K562 (cell line): ENCODE measurements around the gene C1D. TPM values are rescaled to one million over a fixed set of nuclear protein-coding genes. Genes with fewer than 3 reads are reported as not detected.

Source experiments
- ATAC-seq: fragments of 200-7000 bp; cut with Tn5 transposase; 3 replicates; pipeline ENCODE4 v1.9.1; 2020; ENCODE audit warnings: moderate library complexity
- BruUV-seq: library from RNA; stranded (reverse); fragments of 400-500 nt; replicated peaks from 2 replicates; lab custom pipeline; 2021; lab: Mats Ljungman, UMichigan
- CTCF ChIA-PET: fragments of 300-600 bp; formaldehyde crosslinking; extraction: SDS; loops from one replicate; lab custom pipeline; 2021; ENCODE audit warnings: low intra/inter-chr PET ratio; lab: Yijun Ruan, JAX
- POLR2A ChIA-PET: fragments of 300-600, 350-650 bp; sonication (Branson Sonifier 250); formaldehyde crosslinking; extraction: SDS; loops from one replicate; lab custom pipeline; 2021; ENCODE audit warnings: antibody characterized with exemption, inconsistent platforms; lab: Yijun Ruan, JAX
- DNase-seq, 4 experiments: peaks; one replicate each; pipeline versions ENCODE4 v3.0.0 to v3.0.0-alpha.2; 2011 to 2018; ENCODE audit warnings: low spot score in 3 of 4, mixed read lengths in 3 of 4; ENCODE audit errors: extremely low read depth in 1 of 4
- FAIRE-seq: peaks from 2 replicates; lab custom pipeline; 2011; peaks lifted over from hg19 to GRCh38; lab: Jason Lieb, UNC
- H2AFZ ChIP-seq: 2 replicates; pipeline ENCODE4 v1.6.0; 2011; ENCODE audit warnings: low read depth, low read length, control low read depth, inconsistent platforms
- H3K27ac ChIP-seq: fragments of 200-600 bp; 3 replicates; pipeline ENCODE4 v1.8.0; 2011; ENCODE audit warnings: low read depth, mild to moderate bottlenecking, control low read depth, inconsistent platforms, low read length, moderate library complexity, mixed read lengths; ENCODE audit errors: extremely low read depth
- H3K27me3 ChIP-seq, 2 experiments: fragments of 300-600 bp in 1 of 2; 2 replicates in 1 of 2; 3 replicates in 1 of 2; pipeline versions ENCODE4 v1.6.0 to v1.8.0; 2011; ENCODE audit warnings: inconsistent platforms in 2 of 2, low read length in 2 of 2, mild to moderate bottlenecking in 1 of 2, mixed read lengths in 1 of 2, moderate library complexity in 1 of 2; ENCODE audit not compliant: control insufficient read depth in 2 of 2, insufficient read depth in 2 of 2
- H3K36me3 ChIP-seq: fragments of 300-600 bp; 3 replicates; pipeline ENCODE4 v1.8.0; 2011; ENCODE audit warnings: mild to moderate bottlenecking, low read length, inconsistent platforms; ENCODE audit not compliant: control insufficient read depth, insufficient read depth
- H3K4me1 ChIP-seq, 2 experiments: fragments of 200-600 bp in 1 of 2; replicated peaks in 1 of 2; 2 replicates in 1 of 2; 3 replicates in 1 of 2; pipeline versions ENCODE4 v1.5.1 to v1.8.0; 2011; ENCODE audit warnings: inconsistent platforms in 2 of 2, low read length in 2 of 2, mild to moderate bottlenecking in 1 of 2, mixed read lengths in 1 of 2, moderate library complexity in 1 of 2; ENCODE audit not compliant: control insufficient read depth in 2 of 2, insufficient read depth in 2 of 2
- H3K4me2 ChIP-seq: 2 replicates; pipeline ENCODE4 v1.6.1; 2011; ENCODE audit warnings: low read length, control low read depth, inconsistent platforms, mixed read lengths; ENCODE audit not compliant: insufficient read depth
- H3K4me3 ChIP-seq: fragments of 200-600 bp; sonication (generic), shearing (Covaris generic); 2 replicates; pipeline ENCODE4 v1.5.1; 2016; ENCODE audit warnings: control low read depth, inconsistent platforms
- H3K79me2 ChIP-seq: fragments of 200-600 bp; 3 replicates; pipeline ENCODE4 v1.8.0; 2011; ENCODE audit warnings: low read length, inconsistent platforms; ENCODE audit not compliant: control insufficient read depth, insufficient read depth
- H3K9ac ChIP-seq, 2 experiments: 2 replicates each; pipeline versions ENCODE4 v1.6.0 to v1.6.1; 2011; ENCODE audit warnings: low read depth in 2 of 2, low read length in 2 of 2, control low read depth in 1 of 2, inconsistent platforms in 1 of 2, mild to moderate bottlenecking in 1 of 2, mixed read lengths in 1 of 2; ENCODE audit not compliant: insufficient read depth in 1 of 2
- H3K9me1 ChIP-seq: one replicate; pipeline ENCODE4 v1.6.0; 2011; ENCODE audit warnings: inconsistent platforms, mild to moderate bottlenecking, low read length, moderate library complexity; ENCODE audit not compliant: control insufficient read depth, insufficient read depth
- H3K9me3 ChIP-seq: replicated peaks from 2 replicates; pipeline ENCODE4 v1.5.1; 2011; ENCODE audit warnings: low read depth, low read length, inconsistent platforms; ENCODE audit not compliant: control insufficient read depth, insufficient read depth
- H4K20me1 ChIP-seq: replicated peaks from 2 replicates; pipeline ENCODE4 v1.6.1; 2011; ENCODE audit warnings: low read length, inconsistent platforms, mixed read lengths; ENCODE audit not compliant: control insufficient read depth, insufficient read depth
- BCOR ChIP-seq: fragments of 450-650 bp; IDR thresholded peaks from 2 replicates; pipeline ENCODE4 v1.6.1; 2016
- CEBPB ChIP-seq: fragments of 450-650 bp; IDR thresholded peaks from 2 replicates; pipeline ENCODE4 v1.6.1; 2016; ENCODE audit warnings: missing genetic modification characterization, missing compliant biosample characterization
- CLOCK ChIP-seq: fragments of 250-450 bp; sonication (Bioruptor Pico); IDR thresholded peaks from 2 replicates; pipeline ENCODE4 v1.4.0; 2020; ENCODE audit warnings: mild to moderate bottlenecking, moderate library complexity, borderline replicate concordance
- DMBX1 ChIP-seq: fragments of 250-450 bp; sonication (Bioruptor Pico); IDR thresholded peaks from 2 replicates; pipeline ENCODE4 v1.8.0; 2022; ENCODE audit warnings: inconsistent platforms, mild to moderate bottlenecking, moderate library complexity, borderline replicate concordance
- ID3 ChIP-seq, 2 experiments: fragments of 250-450 bp in 1 of 2; fragments of 450-650 bp in 1 of 2; sonication (Bioruptor Pico) in 1 of 2; IDR thresholded peaks; 2 replicates each; pipeline versions ENCODE4 v1.6.1 to v1.8.0; 2016 to 2021; ENCODE audit warnings: mild to moderate bottlenecking in 2 of 2, moderate library complexity in 2 of 2, missing compliant biosample characterization in 1 of 2, missing genetic modification characterization in 1 of 2
- MAX ChIP-seq: sonication (generic); formaldehyde crosslinking; IDR thresholded peaks from 2 replicates; pipeline ENCODE4 v1.9.0; 2022; ENCODE audit warnings: mild to moderate bottlenecking, missing genetic modification reagents
- MEIS2 ChIP-seq: fragments of 450-650 bp; IDR thresholded peaks from 2 replicates; pipeline ENCODE4 v1.6.1; 2014; ENCODE audit warnings: mild to moderate bottlenecking; ENCODE audit not compliant: partially characterized antibody
- POLR2AphosphoS5 ChIP-seq: IDR thresholded peaks from 2 replicates; pipeline ENCODE4 v1.6.1; 2011; ENCODE audit warnings: mild to moderate bottlenecking, low read depth, low read length, moderate library complexity; ENCODE audit not compliant: control insufficient read depth, insufficient read depth
- RBM25 ChIP-seq: fragments of 200-400 bp; formaldehyde crosslinking; IDR thresholded peaks from 2 replicates; pipeline ENCODE4 v1.6.1; 2018; ENCODE audit warnings: low read length, low read depth, moderate library complexity; ENCODE audit not compliant: severe bottlenecking
- ZBTB7A ChIP-seq: IDR thresholded peaks from 2 replicates; pipeline ENCODE4 v1.6.1; 2011; ENCODE audit warnings: low read depth, mild to moderate bottlenecking, low read length, moderate library complexity, borderline replicate concordance; ENCODE audit not compliant: control insufficient read depth
- ZNF274 ChIP-seq: IDR thresholded peaks from 2 replicates; pipeline ENCODE4 v1.6.1; 2011; ENCODE audit warnings: low read depth, mild to moderate bottlenecking, low read length, moderate library complexity, borderline replicate concordance
- WGBS: fragments of 100-300 bp; shearing (Covaris generic); methylation state at CpG from one replicate; pipeline ENCODE4 v1.1.6; 2016; ENCODE audit warnings: low coverage, mixed read lengths; ENCODE audit not compliant: insufficient coverage; ENCODE audit errors: missing lambda C conversion rate; 5-methylcytosine and 5-hydroxymethylcytosine counted together
- in situ Hi-C: fragments of 300-500 bp; cut with MboI; formaldehyde crosslinking; loops from 4 replicates; pipeline ENCODE4 v1.15.0; 2018; ENCODE audit warnings: inconsistent platforms, mixed read lengths
- intact Hi-C: fragments of 100-400 bp; cut with micrococcal nuclease; formaldehyde crosslinking; loops from 2 replicates; pipeline ENCODE4 v1.14.2; 2022
- polyA plus RNA-seq, 8 experiments: library from polyadenylated mRNA; depleted of rRNA in 4 of 8; stranded (reverse) in 5 of 8; unstranded in 3 of 8; fragments of >200 nt; fragmentation: Nextera tagmentation in 2 of 8; fragmentation: Illumina TruSeq in 1 of 8; extraction: Ambion mirVana in 2 of 8; extraction: Trizol in 1 of 8; gene quantifications; 2 replicates each; pipeline versions ENCODE4 v1.2.1 to v1.2.3, GENCODE V29; 2011 to 2014; ENCODE audit warnings: inconsistent platforms in 1 of 8, missing spikeins in 1 of 8
- total RNA-seq, 7 experiments: library from RNA; depleted of rRNA in 6 of 7; stranded (reverse); fragments of >200 nt in 6 of 7; fragmentation: Illumina TruSeq in 2 of 7; extraction: Trizol in 2 of 7; gene quantifications; 2 replicates each; pipeline versions ENCODE4 v1.2.1 to v1.2.3, GENCODE V29; 2011 to 2021; ENCODE audit warnings: low replicate concordance in 1 of 7

The C1D gene
- total and polyA plus RNA-seq, 9 of the 15 experiments (the other 6 are each of a cell fraction or from before 2014, with no cell fraction given), result 33.2 to 123 (median 56.5) TPM

- in situ Hi-C loops, result no loop called here
- H3K27me3 ChIP-seq, result no peaks in the 10 kb centered on the region
These were observed 44.7 kb upstream of the C1D start for GRCh38 chr2:68107475-68107874.

GRCh38 chr2:68104111-68104835 is 41.5 kb upstream of the C1D start:
- CTCF ChIA-PET, result no interaction called here
- peaks cover 4% of the 10 kb centered on the region; the same call in 1 of the 2 replicates for H3K9me3 ChIP-seq
- no peak for DNase-seq
- WGBS, result 62% methylated on average over 4 of the region's 4 CpGs
- in situ Hi-C loops (no loop called here), intact Hi-C loops (no loop called here)
- no peak overlapping the region for H3K9ac ChIP-seq
- no peak overlapping the region for H3K27ac ChIP-seq
- no peaks in the 10 kb centered on the region for H3K9me1 ChIP-seq
- H3K4me2 ChIP-seq, result no peak overlapping the region
- no peaks in the 10 kb centered on the region for H3K79me2 ChIP-seq
- FAIRE-seq, result no peak
- H3K4me1 ChIP-seq, result peaks cover 0 to 29% of the 10 kb centered on the region in 2 experiments; a peak in 2 of 5 replicates
- H3K36me3 ChIP-seq, result no peaks in the 10 kb centered on the region
- no TSS peak for BruUV-seq
- no peaks in the 10 kb centered on the region for H3K27me3 ChIP-seq
- H4K20me1 ChIP-seq, result no peaks in the 10 kb centered on the region
- POLR2A ChIA-PET, result no interaction called here
- H2AFZ ChIP-seq, result no peak overlapping the region
- ATAC-seq, result no peak
- H3K4me3 ChIP-seq, result no peak overlapping the region
- TF ChIP-seq CLOCK (CRISPR knock-in tag), result no peak
- no peak for TF ChIP-seq CEBPB
- no peak for TF ChIP-seq POLR2AphosphoS5
- no peak for TF ChIP-seq ID3 (CRISPR knock-in tag; IDR thresholded peaks at IDR 0.05)
- TF ChIP-seq ID3 (tag; IDR thresholded peaks at IDR 0.05), result no peak
- no peak for TF ChIP-seq MAX (CRISPR knock-in tag)
- no peak for TF ChIP-seq DMBX1
- no peak for TF ChIP-seq ZNF274
- no peak for TF ChIP-seq MEIS2
- TF ChIP-seq BCOR, result peak; percentile 70; the same call in 1 of the 2 replicates
- peak; percentile 96 for TF ChIP-seq RBM25

More at GRCh38 chr2:68107475-68107874, 44.7 kb upstream of the C1D start:
- Histone ChIP-seq H3K27ac (no peak overlapping the region), H3K9me3 (peaks cover 4% of the 10 kb centered on the region; the same call in 1 of the 2 replicates), H3K4me1 (peaks cover 0 to 11% of the 10 kb centered on the region in 2 experiments; a peak in 2 of 5 replicates), H3K4me2 (no peak overlapping the region), H3K36me3 (no peaks in the 10 kb centered on the region), H3K4me3 (no peak overlapping the region), H2AFZ (no peak overlapping the region), H3K9me1 (no peaks in the 10 kb centered on the region), H4K20me1 (no peaks in the 10 kb centered on the region), H3K79me2 (no peaks in the 10 kb centered on the region), H3K9ac (no peak overlapping the region)
- ChIA-PET CTCF (no interaction called here), POLR2A (interaction anchor here (0.6 to 1.7 kb wide), 2 partner anchors 9 to 118 kb away, joined by 3 to 4 read pairs; no protein-coding TSS in a partner anchor)
- DNase-seq, result no peak
- WGBS, result 88% methylated on average over 2 of the region's 2 CpGs
- ATAC-seq, result no peak
- TF ChIP-seq ZBTB7A, result no peak
- intact Hi-C loops, result no loop called here
- BruUV-seq, result no TSS peak
- FAIRE-seq, result no peak
